KMS-11 (cell line): ENCODE data around the gene ABTB2.

Source experiments
- H2AFZ ChIP-seq: fragments of 200-600 bp; sonication (generic); 2 replicates; pipeline ENCODE4 v1.6.1; 2016; ENCODE audit warnings: antibody characterized with exemption, mixed run types, low read depth
- H3K27ac ChIP-seq: fragments of 200-600 bp; sonication (generic); 2 replicates; pipeline ENCODE4 v1.6.1; 2016; ENCODE audit warnings: mild to moderate bottlenecking, mixed run types
- H3K27me3 ChIP-seq: fragments of 200-600 bp; sonication (generic); 2 replicates; pipeline ENCODE4 v1.6.1; 2017; ENCODE audit warnings: mild to moderate bottlenecking, low read depth, mixed run types, moderate library complexity; ENCODE audit not compliant: insufficient read depth
- H3K36me3 ChIP-seq: fragments of 200-600 bp; sonication (generic); 2 replicates; pipeline ENCODE4 v1.6.1; 2017; ENCODE audit warnings: mild to moderate bottlenecking, mixed run types; ENCODE audit not compliant: insufficient read depth
- H3K4me1 ChIP-seq: fragments of 200-600 bp; sonication (generic); 2 replicates; pipeline ENCODE4 v1.6.1; 2016; ENCODE audit warnings: mild to moderate bottlenecking, low read depth, mixed run types; ENCODE audit not compliant: poor library complexity, severe bottlenecking
- H3K4me2 ChIP-seq: fragments of 200-600 bp; sonication (generic); 2 replicates; pipeline ENCODE4 v1.7.0; 2016; ENCODE audit warnings: mild to moderate bottlenecking, mixed run types
- H3K4me3 ChIP-seq: fragments of 200-600 bp; sonication (generic); IDR thresholded peaks from 2 replicates; pipeline ENCODE4 v1.6.1; 2017; ENCODE audit warnings: low read depth, low read length, mixed read lengths; ENCODE audit not compliant: insufficient read depth
- H3K79me2 ChIP-seq: fragments of 200-600 bp; sonication (generic); 2 replicates; pipeline ENCODE4 v1.6.1; 2016; ENCODE audit warnings: low read depth, mixed run types; ENCODE audit not compliant: insufficient read depth
- H3K9ac ChIP-seq: fragments of 200-600 bp; sonication (generic); 2 replicates; pipeline ENCODE4 v1.6.1; 2016; ENCODE audit warnings: mild to moderate bottlenecking, mixed run types
- H4K20me1 ChIP-seq: fragments of 200-600 bp; sonication (generic); 2 replicates; pipeline ENCODE4 v1.6.1; 2016; ENCODE audit warnings: mild to moderate bottlenecking, mixed run types; ENCODE audit not compliant: insufficient read depth
- CTCF ChIP-seq: fragments of 200-600 bp; sonication (generic); conservative IDR thresholded peaks from 2 replicates; pipeline ENCODE4 v1.6.1; 2017; ENCODE audit warnings: low read depth, mild to moderate bottlenecking, antibody characterized with exemption, low read length, moderate library complexity, mixed read lengths

Gene ABTB2

GRCh38 chr11:34381775-34382174, 24.0 kb upstream of the ABTB2 start:
- no peak overlapping the region for H3K27ac ChIP-seq
- H3K79me2 ChIP-seq: no peaks in the 10 kb centered on the region
- H3K9ac ChIP-seq: no peak overlapping the region
- peaks cover 11% of the 10 kb centered on the region for H3K4me1 ChIP-seq
- H3K4me2 ChIP-seq: no peak overlapping the region
- H3K36me3 ChIP-seq: no peaks in the 10 kb centered on the region
- H3K4me3 ChIP-seq: no peak overlapping the region
- H2AFZ ChIP-seq: no peak overlapping the region
- no peaks in the 10 kb centered on the region for H4K20me1 ChIP-seq
- TF ChIP-seq CTCF: no peak
- H3K27me3 ChIP-seq: peaks cover 22% of the 10 kb centered on the region; the same call in 1 of the 2 replicates

GRCh38 chr11:34380696-34381095, 22.9 kb upstream of the ABTB2 start:
- H3K4me3 ChIP-seq: no peak overlapping the region
- no peak overlapping the region for H3K4me2 ChIP-seq
- TF ChIP-seq CTCF: no peak

GRCh38 chr11:34379539-34379938, 21.7 kb upstream of the ABTB2 start:
- Histone ChIP-seq H3K9ac (no peak overlapping the region), H3K4me1 (peaks cover 11% of the 10 kb centered on the region), H3K27me3 (peaks cover 18% of the 10 kb centered on the region; the same call in 1 of the 2 replicates), H3K79me2 (no peaks in the 10 kb centered on the region), H3K27ac (no peak overlapping the region), H3K4me2 (no peak overlapping the region), H3K36me3 (no peaks in the 10 kb centered on the region), H3K4me3 (no peak overlapping the region), H4K20me1 (no peaks in the 10 kb centered on the region), H2AFZ (no peak overlapping the region)
- no peak for TF ChIP-seq CTCF

More at GRCh38 chr11:34380696-34381095, 22.9 kb upstream of the ABTB2 start:
- Histone ChIP-seq H3K9ac (no peak overlapping the region), H3K27ac (no peak overlapping the region), H3K36me3 (no peaks in the 10 kb centered on the region), H3K79me2 (no peaks in the 10 kb centered on the region), H3K27me3 (peaks cover 22% of the 10 kb centered on the region; the same call in 1 of the 2 replicates), H2AFZ (no peak overlapping the region), H3K4me1 (peaks cover 11% of the 10 kb centered on the region), H4K20me1 (no peaks in the 10 kb centered on the region)

GRCh38 chr11:34379079-34379478, 21.3 kb upstream of the ABTB2 start:
- Histone ChIP-seq H3K4me3 (no peak overlapping the region), H2AFZ (no peak overlapping the region), H3K79me2 (no peaks in the 10 kb centered on the region), H3K27ac (no peak overlapping the region), H3K4me1 (peaks cover 11% of the 10 kb centered on the region), H3K4me2 (no peak overlapping the region), H4K20me1 (no peaks in the 10 kb centered on the region), H3K27me3 (peaks cover 15% of the 10 kb centered on the region; the same call in 1 of the 2 replicates), H3K36me3 (no peaks in the 10 kb centered on the region), H3K9ac (no peak overlapping the region)
- TF ChIP-seq CTCF: no peak

GRCh38 chr11:34373727-34374126, 15.9 kb upstream of the ABTB2 start:
- H3K27ac ChIP-seq: no peak overlapping the region
- H3K9ac ChIP-seq: no peak overlapping the region
- H3K4me3 ChIP-seq: no peak overlapping the region
- H3K79me2 ChIP-seq: no peaks in the 10 kb centered on the region
- no peak for TF ChIP-seq CTCF
- H4K20me1 ChIP-seq: no peaks in the 10 kb centered on the region
- peaks cover 7% of the 10 kb centered on the region for H3K4me1 ChIP-seq
- H3K4me2 ChIP-seq: no peak overlapping the region
- H3K27me3 ChIP-seq: no peaks in the 10 kb centered on the region
- H2AFZ ChIP-seq: no peak overlapping the region
- H3K36me3 ChIP-seq: no peaks in the 10 kb centered on the region
